Natural killer cell (primary cell): ENCODE results near the gene FLT3LG. TPM values are rescaled to one million over a fixed set of nuclear protein-coding genes. Genes with fewer than 3 reads are reported as not detected.

Experiments used
- ATAC-seq, 3 donors: fragments of 150-1000 bp in 2 of 3; fragments of 200-7000 bp in 1 of 3; cut with Tn5 transposase; 1 replicate in 1 of 3; 2 replicates in 2 of 3; pipeline ENCODE4 v1.10.0; 2021; ENCODE audit warnings: mild to moderate bottlenecking in 2 of 3, moderate library complexity in 2 of 3
- DNase-seq, 2 donors: peaks; one replicate each; pipeline versions ENCODE4 v3.0.0 to v3.0.0-alpha.2; 2013 to 2021; ENCODE audit warnings: mixed read lengths in 1 of 2
- H3K27ac ChIP-seq: one replicate; pipeline ENCODE4 v1.5.1; 2013; ENCODE audit warnings: mild to moderate bottlenecking, low read length
- H3K27me3 ChIP-seq: one replicate; pipeline ENCODE4 v1.6.1; 2013; ENCODE audit warnings: low read length; ENCODE audit not compliant: control insufficient read depth, insufficient read depth
- H3K36me3 ChIP-seq: one replicate; pipeline ENCODE4 v1.6.1; 2013; ENCODE audit warnings: low read length; ENCODE audit not compliant: control insufficient read depth, insufficient read depth
- H3K4me1 ChIP-seq: one replicate; pipeline ENCODE4 v1.6.1; 2013; ENCODE audit warnings: low read length; ENCODE audit not compliant: control insufficient read depth, insufficient read depth
- H3K4me3 ChIP-seq: one replicate; pipeline ENCODE4 v1.5.1; 2013; ENCODE audit warnings: low read length
- H3K9me3 ChIP-seq: one replicate; pipeline ENCODE4 v1.6.1; 2013; ENCODE audit warnings: low read length; ENCODE audit not compliant: control insufficient read depth, insufficient read depth
- H3K27ac Mint-ChIP-seq, 2 donors: one replicate each; pipeline ENCODE4 v1.8.0; 2022; ENCODE audit warnings: mild to moderate bottlenecking in 2 of 2, mixed read lengths in 2 of 2, moderate library complexity in 1 of 2
- H3K27me3 Mint-ChIP-seq, 2 donors: one replicate each; pipeline ENCODE4 v1.8.0; 2022; ENCODE audit warnings: low read depth in 2 of 2, mixed read lengths in 2 of 2
- H3K36me3 Mint-ChIP-seq: one replicate; pipeline ENCODE4 v1.8.0; 2022; ENCODE audit warnings: mixed read lengths
- H3K4me1 Mint-ChIP-seq, 2 donors: one replicate each; pipeline ENCODE4 v1.8.0; 2022; ENCODE audit warnings: mixed read lengths in 2 of 2
- H3K4me3 Mint-ChIP-seq: one replicate; pipeline ENCODE4 v1.8.0; 2022; ENCODE audit warnings: mild to moderate bottlenecking, moderate library complexity, mixed read lengths
- H3K9me3 Mint-ChIP-seq, 2 donors: one replicate each; pipeline ENCODE4 v1.8.0; 2022; ENCODE audit warnings: mixed read lengths in 2 of 2
- WGBS: methylation state at CpG from one replicate; pipeline ENCODE4 v1.1.7; 2013; ENCODE audit warnings: missing lambda C conversion rate; ENCODE audit not compliant: insufficient coverage; 5-methylcytosine and 5-hydroxymethylcytosine counted together
- intact Hi-C: fragments of 100-400 bp; cut with micrococcal nuclease; formaldehyde crosslinking; loops from one replicate; pipeline ENCODE4 v1.14.2; 2022
- total RNA-seq, 4 donors: library from RNA; stranded (reverse); fragments of 120-200 nt in 1 of 4; gene quantifications; one replicate each; pipeline versions ENCODE4 v1.2.3 to v1.2.4, GENCODE V29; 2013 to 2022
- TF ChIP-seq, protein P1 (sequence below): fragments of 200-600 bp; IDR thresholded peaks from one replicate; pipeline ENCODE4 v1.8.0; 2022; ENCODE audit warnings: antibody characterized with exemption

The FLT3LG gene
- total RNA-seq, 3 donors from 2014 or later (not counting 1 experiment from before 2014, with no cell fraction given), result 44.7 to 65.7 (median 64.8) TPM

DNA sequence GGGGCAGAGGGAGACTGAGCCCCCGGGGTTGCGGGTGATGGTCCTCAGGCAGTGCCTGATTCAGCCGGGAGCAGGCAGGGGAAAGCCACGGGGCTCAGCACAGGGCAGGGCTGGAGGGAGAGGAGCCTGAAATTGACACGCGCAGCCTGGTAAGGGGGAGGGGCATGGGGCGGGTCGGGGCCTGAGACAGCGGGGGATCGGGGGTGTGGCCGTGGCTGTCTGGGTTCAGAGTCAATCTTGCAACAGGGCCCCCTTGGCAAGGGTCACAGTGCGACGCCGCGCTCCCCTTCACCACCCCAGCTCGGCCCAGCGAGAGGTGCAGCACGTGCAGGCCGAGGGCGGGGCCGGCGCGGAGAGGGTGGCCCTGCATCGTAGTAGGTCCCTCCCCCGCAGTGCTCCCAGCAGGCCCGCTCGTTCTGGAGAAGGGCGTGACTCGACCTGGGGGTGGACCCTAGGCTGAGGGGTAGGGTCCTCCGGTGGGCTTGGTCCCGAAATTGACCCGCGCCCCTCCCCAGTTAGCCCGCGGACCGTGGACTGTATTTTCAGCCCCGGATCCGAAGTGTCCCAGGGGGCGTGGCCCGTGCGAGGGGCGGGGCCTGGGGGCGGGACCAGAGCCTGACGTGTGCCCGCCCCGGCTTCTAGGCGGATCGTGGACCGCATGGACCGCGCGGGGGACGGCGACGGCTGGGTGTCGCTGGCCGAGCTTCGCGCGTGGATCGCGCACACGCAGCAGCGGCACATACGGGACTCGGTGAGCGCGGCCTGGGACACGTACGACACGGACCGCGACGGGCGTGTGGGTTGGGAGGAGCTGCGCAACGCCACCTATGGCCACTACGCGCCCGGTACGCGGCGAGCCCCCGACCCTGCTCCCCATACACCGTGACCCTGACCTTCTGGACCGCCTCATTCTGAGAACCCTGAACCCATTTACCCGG is 59.8 kb downstream of the FLT3LG start:
- ATAC-seq (peak; percentile 89 to 94 (median 89)), DNase-seq (peak; percentile 86 to 90)
- Mint-ChIP-seq H3K4me3 (peak overlapping the region; percentile 90), H3K27ac (peak overlapping the region in 1 of 2 donors; percentile 87), H3K4me1 (peaks cover 18 to 24% of the 10 kb centered on the region in 2 donors), H3K9me3 (no peaks in the 10 kb centered on the region), H3K27me3 (peaks cover 0 to 8% of the 10 kb centered on the region in 2 donors), H3K36me3 (no peaks in the 10 kb centered on the region)
- TF ChIP-seq, protein P1, sequence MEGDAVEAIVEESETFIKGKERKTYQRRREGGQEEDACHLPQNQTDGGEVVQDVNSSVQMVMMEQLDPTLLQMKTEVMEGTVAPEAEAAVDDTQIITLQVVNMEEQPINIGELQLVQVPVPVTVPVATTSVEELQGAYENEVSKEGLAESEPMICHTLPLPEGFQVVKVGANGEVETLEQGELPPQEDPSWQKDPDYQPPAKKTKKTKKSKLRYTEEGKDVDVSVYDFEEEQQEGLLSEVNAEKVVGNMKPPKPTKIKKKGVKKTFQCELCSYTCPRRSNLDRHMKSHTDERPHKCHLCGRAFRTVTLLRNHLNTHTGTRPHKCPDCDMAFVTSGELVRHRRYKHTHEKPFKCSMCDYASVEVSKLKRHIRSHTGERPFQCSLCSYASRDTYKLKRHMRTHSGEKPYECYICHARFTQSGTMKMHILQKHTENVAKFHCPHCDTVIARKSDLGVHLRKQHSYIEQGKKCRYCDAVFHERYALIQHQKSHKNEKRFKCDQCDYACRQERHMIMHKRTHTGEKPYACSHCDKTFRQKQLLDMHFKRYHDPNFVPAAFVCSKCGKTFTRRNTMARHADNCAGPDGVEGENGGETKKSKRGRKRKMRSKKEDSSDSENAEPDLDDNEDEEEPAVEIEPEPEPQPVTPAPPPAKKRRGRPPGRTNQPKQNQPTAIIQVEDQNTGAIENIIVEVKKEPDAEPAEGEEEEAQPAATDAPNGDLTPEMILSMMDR, result no peak
- H3K27me3 ChIP-seq, result no peaks in the 10 kb centered on the region
- WGBS, result under 1% methylated on average over 87 of the region's 87 CpGs
- peak overlapping the region; percentile 59 for H3K4me3 ChIP-seq
- no peak overlapping the region for H3K27ac ChIP-seq
- H3K9me3 ChIP-seq, result no peaks in the 10 kb centered on the region
- no peaks in the 10 kb centered on the region for H3K36me3 ChIP-seq
- intact Hi-C loops, result no loop called here
- peaks cover 36% of the 10 kb centered on the region for H3K4me1 ChIP-seq

- ATAC-seq (no peak), DNase-seq (peak in 1 of 2 donors; percentile 42)
- TF ChIP-seq, protein P1, result no peak
- Mint-ChIP-seq H3K36me3 (no peaks in the 10 kb centered on the region), H3K4me1 (peaks cover 18 to 24% of the 10 kb centered on the region in 2 donors), H3K9me3 (no peaks in the 10 kb centered on the region), H3K27ac (peak overlapping the region in 1 of 2 donors; percentile 82), H3K4me3 (peak overlapping the region; percentile 90), H3K27me3 (peaks cover 0 to 8% of the 10 kb centered on the region in 2 donors)
- peak overlapping the region; percentile 59 for H3K4me3 ChIP-seq
- no peaks in the 10 kb centered on the region for H3K36me3 ChIP-seq
- intact Hi-C loops, result no loop called here
- H3K4me1 ChIP-seq, result peaks cover 36% of the 10 kb centered on the region
- 15% methylated on average over 8 of the region's 8 CpGs for WGBS
- H3K27ac ChIP-seq, result no peak overlapping the region
- no peaks in the 10 kb centered on the region for H3K9me3 ChIP-seq
- no peaks in the 10 kb centered on the region for H3K27me3 ChIP-seq
These were observed 60.8 kb downstream of the FLT3LG start for GRCh38 chr19:49534632-49535385.

Other genes with a start within 250 kb of the FLT3LG start
- gene SLC6A16, start 149.0 kb upstream of the FLT3LG start, total RNA-seq, result 10 to 100 TPM in 2 of 3 donors, 1 to 10 TPM in 1; 7.2 to 11.5 (median 10.8) TPM
- gene CD37, start 138.8 kb upstream of the FLT3LG start, total RNA-seq, result 100 to 1,000 TPM; 322 to 392 (median 359) TPM
- gene TEAD2, start 111.8 kb upstream of the FLT3LG start, total RNA-seq, result not detected
- not detected for gene DKKL1, start 110.3 kb upstream of the FLT3LG start, total RNA-seq
- under 1 TPM in 2 of 3 donors, not detected in 1; 0.73 to 0.80 TPM for gene KASH5, start 86.0 kb upstream of the FLT3LG start, total RNA-seq
- gene PTH2, start 50.8 kb upstream of the FLT3LG start, total RNA-seq, result not detected
- not detected for gene GFY, start 48.8 kb upstream of the FLT3LG start, total RNA-seq
- gene SLC17A7, start 32.7 kb upstream of the FLT3LG start, total RNA-seq, result not detected
- 100 to 1,000 TPM; 112 to 149 (median 138) TPM for gene PIH1D1, start 22.4 kb upstream of the FLT3LG start, total RNA-seq
- 10 to 100 TPM; 39.9 to 43.2 (median 41.4) TPM for gene ALDH16A1, start 21.0 kb upstream of the FLT3LG start, total RNA-seq
- 1,000 to 10,000 TPM; 1,881 to 2,284 (median 2,283) TPM for gene RPL13A, start 13.4 kb downstream of the FLT3LG start, total RNA-seq
- 1,000 to 10,000 TPM; 1,427 to 1,714 (median 1,549) TPM for gene RPS11, start 22.2 kb downstream of the FLT3LG start, total RNA-seq
- gene FCGRT, start 38.4 kb downstream of the FLT3LG start, total RNA-seq, result 10 to 100 TPM; 13.5 to 39.2 (median 19.9) TPM
- 1 to 10 TPM; 2.4 to 4.7 (median 3.0) TPM for gene RCN3, start 53.8 kb downstream of the FLT3LG start, total RNA-seq
- gene NOSIP, start 106.3 kb downstream of the FLT3LG start, total RNA-seq, result 10 to 100 TPM; 46.7 to 63.6 (median 59.8) TPM
- under 1 TPM in 2 of 3 donors, not detected in 1; 0.39 to 0.56 TPM for gene PRRG2, start 107.1 kb downstream of the FLT3LG start, total RNA-seq
- 10 to 100 TPM; 51.1 to 62.1 (median 56.0) TPM for gene PRR12, start 117.0 kb downstream of the FLT3LG start, total RNA-seq
- 1 to 10 TPM; 2.0 to 7.7 (median 5.9) TPM for gene RRAS, start 165.9 kb downstream of the FLT3LG start, total RNA-seq
- 10 to 100 TPM; 38.9 to 46.2 (median 44.9) TPM for gene SCAF1, start 168.0 kb downstream of the FLT3LG start, total RNA-seq
- gene IRF3, start 191.6 kb downstream of the FLT3LG start, total RNA-seq, result 100 to 1,000 TPM; 176 to 184 (median 179) TPM
- 10 to 100 TPM; 15.6 to 34.6 (median 22.3) TPM for gene BCL2L12, start 191.7 kb downstream of the FLT3LG start, total RNA-seq
- 10 to 100 TPM; 77.0 to 92.5 (median 78.2) TPM for gene PRMT1, start 203.1 kb downstream of the FLT3LG start, total RNA-seq
- 1 to 10 TPM; 2.3 to 2.9 (median 2.4) TPM for gene ADM5, start 215.4 kb downstream of the FLT3LG start, total RNA-seq
- gene CPT1C, start 216.9 kb downstream of the FLT3LG start, total RNA-seq, result under 1 TPM; 0.34 to 0.78 (median 0.73) TPM